HepG2 (cell line): ENCODE data around the gene WSB1. TPM values are rescaled to one million over a fixed set of nuclear protein-coding genes. Genes with fewer than 3 reads are reported as not detected.

Experiments used
- ARID3A ChIP-seq: IDR thresholded peaks from 2 replicates; pipeline ENCODE4 v1.6.1; 2012; ENCODE audit warnings: low read depth, low read length, improper control_type of control experiment
- DPF2 ChIP-seq: sonication (generic); formaldehyde crosslinking; IDR thresholded peaks from 2 replicates; pipeline ENCODE4 v1.4.0; 2020; ENCODE audit warnings: mild to moderate bottlenecking, low read depth, missing genetic modification reagents, borderline replicate concordance
- FOXP4 ChIP-seq: sonication (generic); formaldehyde crosslinking; IDR thresholded peaks from 2 replicates; pipeline ENCODE4 v1.4.0; 2020; ENCODE audit warnings: missing genetic modification reagents
- GRHL1 ChIP-seq: sonication (generic); formaldehyde crosslinking; conservative IDR thresholded peaks from 2 replicates; pipeline ENCODE4 v1.8.0; 2022; ENCODE audit warnings: missing genetic modification reagents
- JUN ChIP-seq: sonication (generic); formaldehyde crosslinking; IDR thresholded peaks from 2 replicates; pipeline ENCODE4 v1.4.0; 2020; ENCODE audit warnings: mild to moderate bottlenecking, missing genetic modification reagents
- KLF16 ChIP-seq, 2 experiments: sonication (generic) in 1 of 2; formaldehyde crosslinking in 1 of 2; IDR thresholded peaks; 2 replicates each; pipeline versions ENCODE4 v1.6.1 to v1.8.0; 2016 to 2023; ENCODE audit warnings: missing genetic modification reagents in 2 of 2, missing compliant biosample characterization in 1 of 2
- LBX2 ChIP-seq: sonication (generic); formaldehyde crosslinking; IDR thresholded peaks from 2 replicates; pipeline ENCODE4 v1.5.0; 2020; ENCODE audit warnings: missing genetic modification reagents, mild to moderate bottlenecking, borderline replicate concordance
- NFYC ChIP-seq: IDR thresholded peaks from 2 replicates; pipeline ENCODE4 v1.6.1; 2016; ENCODE audit warnings: missing genetic modification reagents, missing compliant biosample characterization
- NONO ChIP-seq, 2 experiments: fragments of 450-650 bp in 1 of 2; sonication (generic) in 1 of 2; formaldehyde crosslinking in 1 of 2; IDR thresholded peaks in 1 of 2; conservative IDR thresholded peaks in 1 of 2; 2 replicates each; pipeline versions ENCODE4 v1.6.1 to v1.8.0; 2017 to 2022; ENCODE audit warnings: mild to moderate bottlenecking in 1 of 2, missing genetic modification reagents in 1 of 2, moderate library complexity in 1 of 2
- PLSCR1 ChIP-seq: sonication (generic); formaldehyde crosslinking; IDR thresholded peaks from 2 replicates; pipeline ENCODE4 v1.5.0; 2020; ENCODE audit warnings: missing genetic modification reagents, mild to moderate bottlenecking, borderline replicate concordance
- SRSF9 ChIP-seq: fragments of 200-400 bp; formaldehyde crosslinking; IDR thresholded peaks from 2 replicates; pipeline ENCODE4 v1.6.1; 2018; ENCODE audit warnings: borderline replicate concordance, mild to moderate bottlenecking, low read depth, low read length; ENCODE audit not compliant: insufficient read depth, poor library complexity, severe bottlenecking
- TAF1 ChIP-seq: sonication (generic); formaldehyde crosslinking; IDR thresholded peaks from 2 replicates; pipeline ENCODE4 v1.4.0; 2020; ENCODE audit warnings: missing genetic modification reagents
- ZNF124 ChIP-seq: sonication (generic); formaldehyde crosslinking; IDR thresholded peaks from 2 replicates; pipeline ENCODE4 v1.4.0; 2020; ENCODE audit warnings: missing genetic modification reagents
- ZNF564 ChIP-seq: sonication (generic); formaldehyde crosslinking; IDR thresholded peaks from 2 replicates; pipeline ENCODE4 v1.8.1; 2023; ENCODE audit warnings: mild to moderate bottlenecking, missing genetic modification reagents
- ZNF710 ChIP-seq: sonication (generic); formaldehyde crosslinking; IDR thresholded peaks from 2 replicates; pipeline ENCODE4 v1.5.0; 2020; ENCODE audit warnings: mild to moderate bottlenecking, missing genetic modification reagents, borderline replicate concordance
- ZUFSP ChIP-seq: sonication (generic); formaldehyde crosslinking; IDR thresholded peaks from 2 replicates; pipeline ENCODE4 v1.9.0; 2021; ENCODE audit warnings: missing genetic modification reagents, mild to moderate bottlenecking, borderline replicate concordance
- polyA plus RNA-seq, 8 experiments: library from polyadenylated mRNA; depleted of rRNA in 3 of 8; stranded (reverse) in 7 of 8; unstranded in 1 of 8; fragments of >200 nt; fragmentation: Illumina TruSeq in 4 of 8; extraction: Trizol in 4 of 8; gene quantifications; 2 replicates each; pipeline versions ENCODE4 v1.2.1 to v1.2.3, GENCODE V29; 2011 to 2016; ENCODE audit warnings: low read depth in 4 of 8, missing spikeins in 1 of 8, mixed read lengths in 1 of 8; ENCODE audit not compliant: insufficient read depth in 1 of 8
- total RNA-seq, 5 experiments: library from RNA; depleted of rRNA; stranded (reverse); fragments of >200 nt; fragmentation: Illumina TruSeq; extraction: Trizol; gene quantifications; 2 replicates each; pipeline ENCODE4 v1.2.3, GENCODE V29; 2016; ENCODE audit warnings: low read depth in 1 of 5

Gene WSB1
- total and polyA plus RNA-seq, 2 of the 13 experiments (the other 11 are each of a cell fraction or from before 2014, with no cell fraction given): 81.3 to 294 TPM

- no peak for TF ChIP-seq LBX2 (CRISPR knock-in tag)
- peak in 1 of 2 experiments; percentile 53; a peak in 2 of 4 replicates for TF ChIP-seq KLF16 (CRISPR knock-in tag; IDR thresholded peaks at IDR 0.05)
- TF ChIP-seq ZNF124 (CRISPR knock-in tag): no peak
- no peak for TF ChIP-seq NFYC
- TF ChIP-seq ZUFSP (CRISPR knock-in tag): no peak
- TF ChIP-seq ARID3A: no peak
- TF ChIP-seq JUN (CRISPR knock-in tag): no peak
- no peak for TF ChIP-seq GRHL1 (CRISPR knock-in tag)
- TF ChIP-seq ZNF564 (CRISPR knock-in tag): no peak
- TF ChIP-seq NONO (IDR thresholded peaks at IDR 0.05): no peak
- no peak for TF ChIP-seq NONO (CRISPR knock-in tag; conservative IDR thresholded peaks at IDR 0.05)
- TF ChIP-seq ZNF710 (CRISPR knock-in tag): no peak
- TF ChIP-seq TAF1: no peak
- 0 out of 2 replicates have a peak, but pooled peaks have one; percentile 6 for TF ChIP-seq FOXP4
- TF ChIP-seq DPF2: no peak
- no peak for TF ChIP-seq SRSF9
- no peak for TF ChIP-seq PLSCR1 (CRISPR knock-in tag)
Measured at GRCh38 chr17:27244491-27245223, 49.3 kb upstream of the WSB1 start (continued).
